MM.1S (cell line): ENCODE data around the gene NMRK1.

Source experiments
- DNase-seq: peaks from one replicate; pipeline ENCODE4 v3.0.0-alpha.2; 2015
- H2AFZ ChIP-seq: fragments of 300-600 bp; sonication (generic); 2 replicates; pipeline ENCODE4 v1.6.0; 2016; ENCODE audit warnings: antibody characterized with exemption, low read length
- H3F3A ChIP-seq: fragments of 300-600 bp; sonication (generic); 2 replicates; pipeline ENCODE4 v1.6.1; 2016; ENCODE audit warnings: mild to moderate bottlenecking, antibody characterized with exemption, low read length, moderate library complexity, mixed read lengths; ENCODE audit not compliant: insufficient read depth
- H3K27ac ChIP-seq: fragments of 300-600 bp; sonication (generic); 2 replicates; pipeline ENCODE4 v1.5.1; 2016; ENCODE audit warnings: mild to moderate bottlenecking, low read length
- H3K27me3 ChIP-seq: fragments of 300-600 bp; sonication (generic); replicated peaks from 2 replicates; pipeline ENCODE4 v1.6.0; 2016; ENCODE audit warnings: low read length; ENCODE audit not compliant: insufficient read depth
- H3K36me3 ChIP-seq: fragments of 300-600 bp; sonication (generic); replicated peaks from 2 replicates; pipeline ENCODE4 v1.6.1; 2016; ENCODE audit warnings: mild to moderate bottlenecking, low read length, mixed read lengths; ENCODE audit not compliant: insufficient read depth
- H3K4me1 ChIP-seq: fragments of 300-600 bp; sonication (generic); 2 replicates; pipeline ENCODE4 v1.6.1; 2016; ENCODE audit warnings: low read length, mixed read lengths
- H3K4me2 ChIP-seq: fragments of 300-600 bp; sonication (generic); 2 replicates; pipeline ENCODE4 v1.6.0; 2016; ENCODE audit warnings: low read depth, low read length
- H3K4me3 ChIP-seq: fragments of 300-600 bp; sonication (generic); 2 replicates; pipeline ENCODE4 v1.5.1; 2016; ENCODE audit warnings: low read length, mixed read lengths
- H3K79me2 ChIP-seq: fragments of 300-600 bp; sonication (generic); 2 replicates; pipeline ENCODE4 v1.6.1; 2016; ENCODE audit warnings: mixed run types, low read length, mixed read lengths
- H3K9ac ChIP-seq: fragments of 300-600 bp; sonication (generic); 2 replicates; pipeline ENCODE4 v1.6.1; 2016; ENCODE audit warnings: low read length, mixed read lengths
- H3K9me2 ChIP-seq: fragments of 300-600 bp; sonication (generic); replicated peaks from 2 replicates; pipeline ENCODE4 v1.6.1; 2016; ENCODE audit warnings: mild to moderate bottlenecking, low read length, mixed read lengths; ENCODE audit not compliant: insufficient read depth
- H3K9me3 ChIP-seq: fragments of 300-600 bp; sonication (generic); replicated peaks from 2 replicates; pipeline ENCODE4 v1.6.1; 2016; ENCODE audit warnings: mild to moderate bottlenecking, low read length, mixed read lengths; ENCODE audit not compliant: insufficient read depth
- H4K20me1 ChIP-seq: fragments of 300-600 bp; sonication (generic); 2 replicates; pipeline ENCODE4 v1.6.1; 2016; ENCODE audit warnings: mild to moderate bottlenecking, low read length, moderate library complexity, mixed read lengths; ENCODE audit not compliant: insufficient read depth
- CTCF ChIP-seq: fragments of 300-600 bp; sonication (generic); IDR thresholded peaks from 2 replicates; pipeline ENCODE4 v1.5.1; 2016; ENCODE audit warnings: antibody characterized with exemption, low read length, mixed read lengths
- EZH2 ChIP-seq: fragments of 300-600 bp; sonication (generic); optimal IDR thresholded peaks from 2 replicates; pipeline ENCODE3; 2017; ENCODE audit warnings: low read depth, mild to moderate bottlenecking, antibody characterized with exemption, low read length, mixed read lengths
- EZH2phosphoT487 ChIP-seq: fragments of 300-600 bp; sonication (generic); IDR thresholded peaks from 2 replicates; pipeline ENCODE4 v1.6.1; 2018; ENCODE audit warnings: antibody characterized with exemption, low read length

Gene NMRK1

GRCh38 chr9:75101004-75101588 is 13.1 kb upstream of the NMRK1 start:
- peaks cover 90% of the 10 kb centered on the region for H3K79me2 ChIP-seq
- H3K9me3 ChIP-seq: no peaks in the 10 kb centered on the region
- no peaks in the 10 kb centered on the region for H4K20me1 ChIP-seq
- H2AFZ ChIP-seq: no peak overlapping the region
- H3K9ac ChIP-seq: no peak overlapping the region
- H3K36me3 ChIP-seq: no peaks in the 10 kb centered on the region
- no peak overlapping the region for H3K4me2 ChIP-seq
- H3K9me2 ChIP-seq: no peaks in the 10 kb centered on the region
- no peak overlapping the region for H3K4me3 ChIP-seq
- DNase-seq: no peak
- H3K4me1 ChIP-seq: no peaks in the 10 kb centered on the region
- no peak overlapping the region for H3K27ac ChIP-seq
- no peaks in the 10 kb centered on the region for H3F3A ChIP-seq
- TF ChIP-seq EZH2: no peak
- no peaks in the 10 kb centered on the region for H3K27me3 ChIP-seq

GRCh38 chr9:75096796-75097195 is 8.8 kb upstream of the NMRK1 start:
- H3K4me2 ChIP-seq: no peak overlapping the region
- H4K20me1 ChIP-seq: no peaks in the 10 kb centered on the region
- H3F3A ChIP-seq: no peaks in the 10 kb centered on the region
- no peak for DNase-seq
- no peaks in the 10 kb centered on the region for H3K9me2 ChIP-seq
- TF ChIP-seq CTCF (no peak), EZH2phosphoT487 (no peak), EZH2 (no peak)
- peaks cover 94% of the 10 kb centered on the region for H3K79me2 ChIP-seq
- H3K4me1 ChIP-seq: no peaks in the 10 kb centered on the region
- H3K9me3 ChIP-seq: no peaks in the 10 kb centered on the region
- H3K9ac ChIP-seq: no peak overlapping the region
- no peak overlapping the region for H2AFZ ChIP-seq
- no peaks in the 10 kb centered on the region for H3K27me3 ChIP-seq
- no peak overlapping the region for H3K4me3 ChIP-seq
- H3K27ac ChIP-seq: no peak overlapping the region
- H3K36me3 ChIP-seq: no peaks in the 10 kb centered on the region

GRCh38 chr9:75092766-75093165 is 4.8 kb upstream of the NMRK1 start:
- Histone ChIP-seq H3K36me3 (no peaks in the 10 kb centered on the region), H3F3A (peaks cover 10% of the 10 kb centered on the region), H3K9ac (no peak overlapping the region), H3K27me3 (no peaks in the 10 kb centered on the region), H4K20me1 (no peaks in the 10 kb centered on the region), H3K79me2 (peaks cover 87% of the 10 kb centered on the region), H3K4me3 (no peak overlapping the region), H3K27ac (no peak overlapping the region), H3K4me2 (no peak overlapping the region), H3K4me1 (peaks cover 8% of the 10 kb centered on the region), H3K9me2 (no peaks in the 10 kb centered on the region), H2AFZ (no peak overlapping the region), H3K9me3 (no peaks in the 10 kb centered on the region)
- no peak for TF ChIP-seq EZH2phosphoT487
- no peak for TF ChIP-seq CTCF
- TF ChIP-seq EZH2: no peak
- no peak for DNase-seq

- no peak overlapping the region for H3K4me3 ChIP-seq
- H3F3A ChIP-seq: peaks cover 27% of the 10 kb centered on the region
- no peaks in the 10 kb centered on the region for H4K20me1 ChIP-seq
- no peaks in the 10 kb centered on the region for H3K9me2 ChIP-seq
- H3K36me3 ChIP-seq: no peaks in the 10 kb centered on the region
- no peak overlapping the region; the same call in none of the 2 replicates for H3K4me2 ChIP-seq
- H3K79me2 ChIP-seq: peaks cover 78% of the 10 kb centered on the region
- H3K27me3 ChIP-seq: no peaks in the 10 kb centered on the region
- H3K9me3 ChIP-seq: no peaks in the 10 kb centered on the region
- no peak for TF ChIP-seq EZH2
- TF ChIP-seq EZH2phosphoT487: no peak
- TF ChIP-seq CTCF: no peak
- H3K27ac ChIP-seq: no peak overlapping the region
- no peak overlapping the region for H2AFZ ChIP-seq
- no peak for DNase-seq
- no peak overlapping the region for H3K9ac ChIP-seq
- peaks cover 15% of the 10 kb centered on the region for H3K4me1 ChIP-seq
These were observed 2.6 kb upstream of the NMRK1 start for GRCh38 chr9:75090579-75090978.
